ENCODE data around the gene SH3BP1. TPM values are rescaled to one million over a fixed set of nuclear protein-coding genes. Genes with fewer than 3 reads are reported as not detected.

Gene SH3BP1
- total and polyA plus RNA-seq, 9 of the 15 experiments (the other 6 are each of a cell fraction or from before 2014, with no cell fraction given), result 0.10 to 36.2 (median 10.4) TPM

GRCh38 chr22:37661160-37661924 lies 21.9 kb downstream of the SH3BP1 start (continued):
- TF ChIP-seq CUX1 (CRISPR knock-in tag; IDR thresholded peaks at IDR 0.05) (no peak), ZEB2 (IDR thresholded peaks at IDR 0.05) (no peak), SREBF1 (IDR thresholded peaks at IDR 0.05; ENCODE audit: borderline replicate concordance, low read depth, low read length) (no peak), HMGN3 (IDR thresholded peaks at IDR 0.05; ENCODE audit: borderline replicate concordance, extremely low read depth, insufficient read length, low read depth, low read length) (no peak), CBFB (CRISPR knock-in tag; IDR thresholded peaks at IDR 0.05) (no peak), ZKSCAN3 (CRISPR knock-in tag; IDR thresholded peaks at IDR 0.05) (no peak), NELFE (IDR thresholded peaks at IDR 0.05; ENCODE audit: insufficient read depth, insufficient read length) (no peak), EP400 (IDR thresholded peaks at IDR 0.05) (peak; percentile 57; the same call in 1 of the 2 replicates), ATF3 (IDR thresholded peaks at IDR 0.05) (peak; percentile 73), ATF3 (CRISPR knock-in tag; conservative IDR thresholded peaks at IDR 0.05) (no peak), FOXK1 (CRISPR knock-in tag; IDR thresholded peaks at IDR 0.05; ENCODE audit: borderline replicate concordance) (no peak), FOXO4 (CRISPR knock-in tag; IDR thresholded peaks at IDR 0.05) (no peak), ZBTB49 (CRISPR knock-in tag; IDR thresholded peaks at IDR 0.05; ENCODE audit: borderline replicate concordance) (no peak), FOXA1 (IDR thresholded peaks at IDR 0.05; ENCODE audit: borderline replicate concordance) (no peak), TEAD4 (IDR thresholded peaks at IDR 0.05; ENCODE audit: low read length) (no peak), TEAD4 (CRISPR knock-in tag; IDR thresholded peaks at IDR 0.05; ENCODE audit: borderline replicate concordance) (no peak), ZNF766 (CRISPR knock-in tag; conservative IDR thresholded peaks at IDR 0.05) (no peak)
